ENCODE measurements around the gene USP31. TPM values are rescaled to one million over a fixed set of nuclear protein-coding genes. Genes with fewer than 3 reads are reported as not detected.

The USP31 gene
- total and polyA plus RNA-seq, 2 of the 8 experiments (the other 6 are each of a cell fraction or from before 2014, with no cell fraction given) = 6.7 to 19.0 TPM

DNA sequence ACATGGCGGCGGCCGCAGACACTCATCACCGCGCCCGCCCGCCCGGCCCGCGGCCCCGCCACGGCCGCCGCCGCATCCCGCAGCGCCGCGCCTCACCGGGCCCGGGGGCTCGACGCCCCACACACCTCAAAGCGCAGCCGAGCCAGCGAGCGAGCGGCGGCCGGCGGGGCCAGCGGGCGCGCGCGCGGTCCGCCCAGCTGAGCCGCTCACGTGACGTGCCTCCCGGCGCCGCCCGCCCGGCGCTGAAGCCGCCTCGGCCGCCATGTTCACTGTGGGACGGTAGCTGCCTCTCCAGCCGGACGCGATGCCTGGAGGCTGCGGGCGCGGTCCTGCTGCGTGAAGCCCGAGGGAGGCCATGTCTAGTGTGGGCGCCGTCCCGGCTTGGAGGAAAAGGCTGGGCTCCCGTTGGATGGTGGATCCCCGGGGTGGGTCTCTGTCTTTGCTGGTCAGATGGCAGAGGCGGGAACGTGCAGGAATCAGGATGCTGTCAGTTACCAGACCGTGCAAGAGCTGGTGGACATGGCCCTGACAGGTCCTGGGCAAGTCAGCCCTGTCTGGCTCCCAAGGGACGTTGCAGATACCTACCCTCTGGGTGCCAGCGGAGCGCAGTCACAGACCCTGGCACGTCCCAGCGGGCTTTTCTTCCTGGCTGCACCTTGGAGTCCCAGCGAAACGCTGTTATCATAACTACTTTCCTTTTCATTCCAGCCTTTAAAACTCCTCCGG, at the start of gene USP31 (continued):
- TF ChIP-seq CHD7 (IDR thresholded peaks at IDR 0.05; ENCODE audit: insufficient replicate concordance, low read length) (no peak), BCL11A (IDR thresholded peaks at IDR 0.05; ENCODE audit: low read depth in 2 of 2, low read length in 2 of 2) (no peak), ZNF274 (IDR thresholded peaks at IDR 0.05; ENCODE audit: borderline replicate concordance, extremely low read depth, low read length) (no peak), CHD1 (IDR thresholded peaks at IDR 0.05; ENCODE audit: low read depth, low read length) (no peak), FOSL1 (IDR thresholded peaks at IDR 0.05; ENCODE audit: insufficient read depth, low read depth, low read length) (no peak), SIN3A (conservative IDR thresholded peaks at IDR 0.05 in 1 of 2, IDR thresholded peaks at IDR 0.05 in 1 of 2; ENCODE audit: low read depth in 1 of 2, low read length in 2 of 2) (peak in 1 of 2 experiments; percentile 93; a peak in 2 of 4 replicates), SRF (IDR thresholded peaks at IDR 0.05; ENCODE audit: low read depth, low read length) (peak; percentile 38; the same call in 1 of the 2 replicates), HDAC6 (IDR thresholded peaks at IDR 0.05; ENCODE audit: low read depth, low read length) (no peak), RNF2 (IDR thresholded peaks at IDR 0.05; ENCODE audit: borderline replicate concordance, low read depth, low read length, missing control alignments, poor library complexity, severe bottlenecking) (no peak), SIRT6 (IDR thresholded peaks at IDR 0.05; ENCODE audit: low read length) (no peak)
